Neutrophil (primary cell): Measurements from ENCODE around the gene PRR4.

Experiments
- H3K27ac ChIP-seq: fragments of 200-600 bp; sonication (generic); 2 replicates; pipeline ENCODE4 v1.5.1; 2016; ENCODE audit warnings: mild to moderate bottlenecking, moderate library complexity
- H3K27me3 ChIP-seq: fragments of 200-600 bp; sonication (generic); 2 replicates; pipeline ENCODE4 v1.6.0; 2016; ENCODE audit warnings: mild to moderate bottlenecking
- H3K36me3 ChIP-seq: fragments of 200-600 bp; sonication (generic); 2 replicates; pipeline ENCODE4 v1.5.1; 2017
- H3K4me1 ChIP-seq, 2 experiments: fragments of 200-600 bp in 1 of 2; sonication (generic) in 1 of 2; 1 replicate in 1 of 2; 2 replicates in 1 of 2; pipeline versions ENCODE4 v1.5.1 to v1.6.1; 2013 to 2016; ENCODE audit warnings: low read depth in 1 of 2, low read length in 1 of 2, mild to moderate bottlenecking in 1 of 2, moderate library complexity in 1 of 2; ENCODE audit not compliant: control insufficient read depth in 1 of 2, insufficient read depth in 1 of 2
- H3K4me3 ChIP-seq, 2 experiments: fragments of 200-600 bp in 1 of 2; sonication (generic) in 1 of 2; 1 replicate in 1 of 2; 2 replicates in 1 of 2; pipeline ENCODE4 v1.5.1; 2013 to 2016; ENCODE audit warnings: low read depth in 1 of 2, low read length in 1 of 2, mild to moderate bottlenecking in 1 of 2, moderate library complexity in 1 of 2
- H3K9me3 ChIP-seq: fragments of 200-600 bp; sonication (generic); 2 replicates; pipeline ENCODE4 v1.5.1; 2016
- TF ChIP-seq, protein P1 (sequence below): fragments of 200-600 bp; sonication (generic); IDR thresholded peaks from 2 replicates; pipeline ENCODE4 v1.5.1; 2016; ENCODE audit warnings: antibody characterized with exemption

PRR4 gene

DNA sequence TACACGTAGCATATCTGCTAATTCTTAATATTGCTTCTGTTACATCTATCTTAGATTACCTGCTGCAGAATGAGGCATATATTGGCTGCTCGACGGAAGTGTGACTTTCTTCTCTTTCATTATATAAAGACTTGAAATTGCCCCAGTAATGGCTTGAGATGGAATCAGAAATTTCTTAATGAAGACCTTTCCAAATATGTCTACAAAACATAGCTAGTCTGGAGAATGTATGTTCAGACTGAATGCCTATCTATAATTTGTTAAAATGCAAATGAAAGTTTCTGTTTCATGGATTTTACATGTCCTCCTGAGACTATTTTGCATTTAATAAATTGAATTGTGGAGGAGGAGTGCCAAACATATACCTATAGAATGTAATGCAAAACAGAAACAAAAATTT, 23.0 kb downstream of the PRR4 start, which contains the start of gene TAS2R10:
Gene TAS2R10, minus strand, starts transcription at position 101 of the 400 bp plus-strand sequence. Its CDS starts 89 bp downstream, at position 12.
- TF ChIP-seq, protein P1, sequence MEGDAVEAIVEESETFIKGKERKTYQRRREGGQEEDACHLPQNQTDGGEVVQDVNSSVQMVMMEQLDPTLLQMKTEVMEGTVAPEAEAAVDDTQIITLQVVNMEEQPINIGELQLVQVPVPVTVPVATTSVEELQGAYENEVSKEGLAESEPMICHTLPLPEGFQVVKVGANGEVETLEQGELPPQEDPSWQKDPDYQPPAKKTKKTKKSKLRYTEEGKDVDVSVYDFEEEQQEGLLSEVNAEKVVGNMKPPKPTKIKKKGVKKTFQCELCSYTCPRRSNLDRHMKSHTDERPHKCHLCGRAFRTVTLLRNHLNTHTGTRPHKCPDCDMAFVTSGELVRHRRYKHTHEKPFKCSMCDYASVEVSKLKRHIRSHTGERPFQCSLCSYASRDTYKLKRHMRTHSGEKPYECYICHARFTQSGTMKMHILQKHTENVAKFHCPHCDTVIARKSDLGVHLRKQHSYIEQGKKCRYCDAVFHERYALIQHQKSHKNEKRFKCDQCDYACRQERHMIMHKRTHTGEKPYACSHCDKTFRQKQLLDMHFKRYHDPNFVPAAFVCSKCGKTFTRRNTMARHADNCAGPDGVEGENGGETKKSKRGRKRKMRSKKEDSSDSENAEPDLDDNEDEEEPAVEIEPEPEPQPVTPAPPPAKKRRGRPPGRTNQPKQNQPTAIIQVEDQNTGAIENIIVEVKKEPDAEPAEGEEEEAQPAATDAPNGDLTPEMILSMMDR, result no peak
- H3K9me3 ChIP-seq, result no peaks in the 10 kb centered on the region
- H3K27me3 ChIP-seq, result no peaks in the 10 kb centered on the region
- no peaks in the 10 kb centered on the region for H3K4me1 ChIP-seq
- H3K27ac ChIP-seq, result no peak within 1 kb of the TSS
- H3K4me3 ChIP-seq, result no peak within 1 kb of the TSS
- H3K36me3 ChIP-seq, result no peaks in the 10 kb centered on the region

GRCh38 chr12:10824957-10825356, 24.3 kb downstream of the PRR4 start:
- H3K27ac ChIP-seq, result no peak overlapping the region
- TF ChIP-seq, protein P1, result no peak
- no peaks in the 10 kb centered on the region for H3K27me3 ChIP-seq
- H3K4me1 ChIP-seq, result no peaks in the 10 kb centered on the region
- no peak overlapping the region for H3K4me3 ChIP-seq
- no peaks in the 10 kb centered on the region for H3K36me3 ChIP-seq
- no peaks in the 10 kb centered on the region for H3K9me3 ChIP-seq

- no peak overlapping the region for H3K27ac ChIP-seq
- H3K9me3 ChIP-seq, result no peaks in the 10 kb centered on the region
- no peak overlapping the region for H3K4me3 ChIP-seq
- TF ChIP-seq, protein P1, result no peak
- H3K4me1 ChIP-seq, result no peaks in the 10 kb centered on the region
- no peaks in the 10 kb centered on the region for H3K27me3 ChIP-seq
- H3K36me3 ChIP-seq, result no peaks in the 10 kb centered on the region
Observed at GRCh38 chr12:10811883-10812536, 37.3 kb downstream of the PRR4 start.

DNA sequence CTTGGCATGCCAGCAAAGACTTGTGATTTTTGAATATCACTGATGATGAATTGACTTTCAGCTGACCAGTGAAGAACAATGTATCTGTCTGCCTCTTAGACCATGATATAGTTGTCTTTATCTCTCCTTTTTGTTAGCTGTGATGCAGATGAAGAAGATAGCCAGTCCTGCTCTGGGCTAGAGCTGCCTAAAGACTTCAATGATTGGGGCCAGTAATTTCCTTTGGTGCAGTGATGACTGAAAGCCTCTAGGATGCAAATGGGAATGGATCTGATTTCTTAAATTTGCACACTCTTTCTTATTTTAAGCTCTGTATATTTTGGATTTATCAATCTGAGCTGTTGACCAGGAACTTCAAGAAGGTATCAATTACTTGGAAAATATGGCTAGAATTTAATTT, 39.2 kb downstream of the PRR4 start, which contains the start of gene TAS2R9:
Gene TAS2R9, minus strand, starts transcription at position 101 of the 400 bp plus-strand sequence. Its CDS starts 93 bp downstream, at position 8.
- Histone ChIP-seq H3K4me3 (no peak within 1 kb of the TSS), H3K27ac (no peak within 1 kb of the TSS), H3K36me3 (no peaks in the 10 kb centered on the region), H3K4me1 (no peaks in the 10 kb centered on the region), H3K9me3 (no peaks in the 10 kb centered on the region), H3K27me3 (no peaks in the 10 kb centered on the region)
- TF ChIP-seq, protein P1, result no peak

DNA sequence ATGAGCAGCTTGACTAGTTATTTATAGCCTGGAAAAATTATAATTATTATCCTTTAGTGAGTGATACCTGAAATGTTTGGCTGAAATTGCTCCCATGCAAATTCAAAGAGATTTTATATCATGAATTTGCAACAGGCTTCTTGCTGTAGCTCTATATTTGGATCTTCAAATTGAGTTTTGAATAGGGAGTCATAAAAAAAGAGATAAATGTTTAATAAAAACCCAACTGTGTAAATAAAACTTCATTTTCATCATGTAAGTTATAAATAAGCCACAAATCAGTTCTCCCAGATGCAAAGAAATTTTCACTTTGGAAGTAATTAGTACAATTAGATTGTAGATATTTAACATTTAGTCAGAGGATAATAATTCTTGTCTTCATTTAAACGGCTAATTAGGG, 42.1 kb downstream of the PRR4 start, which contains the start of gene TAS2R8:
Gene TAS2R8, minus strand, starts transcription at position 101 of the 400 bp plus-strand sequence. CDS start 306 bp downstream, outside the sequence.
- H3K27ac ChIP-seq, result no peak within 1 kb of the TSS
- TF ChIP-seq, protein P1, result no peak
- no peak within 1 kb of the TSS for H3K4me3 ChIP-seq
- H3K36me3 ChIP-seq, result no peaks in the 10 kb centered on the region
- H3K27me3 ChIP-seq, result no peaks in the 10 kb centered on the region
- no peaks in the 10 kb centered on the region for H3K4me1 ChIP-seq
- H3K9me3 ChIP-seq, result no peaks in the 10 kb centered on the region
